Mesendoderm (in vitro differentiated cells): ENCODE results near the gene ODAPH.
A peak's percentile ranks its signal among the peaks of the same experiment; 100 is the strongest.

Experiments
- DNase-seq: peaks from one replicate; pipeline ENCODE4 v3.0.0; 2013
- H2AK5ac ChIP-seq: 2 replicates; pipeline ENCODE4 v1.6.1; 2013; ENCODE audit warnings: low read length, inconsistent platforms
- H2BK120ac ChIP-seq: 2 replicates; pipeline ENCODE4 v1.6.1; 2013; ENCODE audit warnings: low read depth, mild to moderate bottlenecking, low read length, moderate library complexity, mixed read lengths
- H2BK15ac ChIP-seq: replicated peaks from 2 replicates; pipeline ENCODE4 v1.6.1; 2013; ENCODE audit warnings: low read depth, mild to moderate bottlenecking, moderate library complexity
- H2BK5ac ChIP-seq: 2 replicates; pipeline ENCODE4 v1.6.1; 2013; ENCODE audit warnings: low read length, inconsistent platforms
- H3K18ac ChIP-seq: 2 replicates; pipeline ENCODE4 v1.6.1; 2013; ENCODE audit warnings: mild to moderate bottlenecking, low read length, mixed read lengths
- H3K23ac ChIP-seq: one replicate; pipeline ENCODE4 v1.6.1; 2013; ENCODE audit warnings: low read length
- H3K27ac ChIP-seq: 2 replicates; pipeline ENCODE4 v1.5.1; 2013; ENCODE audit warnings: low read depth, mild to moderate bottlenecking, inconsistent platforms, low read length, moderate library complexity
- H3K27me3 ChIP-seq: 2 replicates; pipeline ENCODE4 v1.6.1; 2013; ENCODE audit warnings: low read length, control low read depth, mild to moderate bottlenecking, inconsistent platforms; ENCODE audit not compliant: insufficient read depth, poor library complexity
- H3K36me3 ChIP-seq: 2 replicates; pipeline ENCODE4 v1.6.1; 2013; ENCODE audit warnings: low read length, inconsistent platforms; ENCODE audit not compliant: control insufficient read depth, insufficient read depth
- H3K4ac ChIP-seq: one replicate; pipeline ENCODE4 v1.6.1; 2013; ENCODE audit warnings: low read depth, mild to moderate bottlenecking, low read length, moderate library complexity
- H3K4me1 ChIP-seq: 2 replicates; pipeline ENCODE4 v1.6.1; 2013; ENCODE audit warnings: low read depth, low read length, inconsistent platforms; ENCODE audit not compliant: control insufficient read depth
- H3K4me2 ChIP-seq: 2 replicates; pipeline ENCODE4 v1.6.1; 2013; ENCODE audit warnings: low read length
- H3K4me3 ChIP-seq: 2 replicates; pipeline ENCODE4 v1.5.1; 2013; ENCODE audit warnings: mild to moderate bottlenecking, low read length
- H3K56ac ChIP-seq: one replicate; pipeline ENCODE4 v1.6.1; 2013; ENCODE audit warnings: low read length
- H3K79me1 ChIP-seq: 2 replicates; pipeline ENCODE4 v1.6.1; 2013; ENCODE audit warnings: low read length, inconsistent platforms
- H3K79me2 ChIP-seq: 2 replicates; pipeline ENCODE4 v1.6.1; 2013; ENCODE audit warnings: mild to moderate bottlenecking, low read length; ENCODE audit not compliant: control insufficient read depth, insufficient read depth
- H3K9ac ChIP-seq: 2 replicates; pipeline ENCODE4 v1.6.1; 2013; ENCODE audit warnings: low read length, inconsistent platforms
- H4K5ac ChIP-seq: one replicate; pipeline ENCODE4 v1.6.1; 2013; ENCODE audit warnings: low read length
- H4K8ac ChIP-seq: one replicate; pipeline ENCODE4 v1.6.1; 2013; ENCODE audit warnings: low read depth, mild to moderate bottlenecking, control low read depth, low read length, moderate library complexity
- WGBS: extraction: QIAGEN DNeasy Blood & Tissue Kit; methylation state at CpG from one replicate; pipeline ENCODE4 v1.1.7; 2013; ENCODE audit warnings: low lambda C conversion rate, missing lambda C conversion rate; ENCODE audit not compliant: insufficient coverage; ENCODE audit errors: extremely low coverage; 5-methylcytosine and 5-hydroxymethylcytosine counted together

The ODAPH gene

GRCh38 chr4:75549019-75549418 lies 6.8 kb upstream of the ODAPH start:
- Histone ChIP-seq H3K27ac (no peak overlapping the region), H3K79me2 (no peaks in the 10 kb centered on the region), H3K56ac (no peak overlapping the region), H3K79me1 (no peaks in the 10 kb centered on the region), H2AK5ac (no peak overlapping the region), H3K23ac (no peak overlapping the region), H4K8ac (no peak overlapping the region), H4K5ac (no peak overlapping the region), H3K18ac (no peak overlapping the region), H2BK5ac (no peak overlapping the region), H2BK15ac (no peak overlapping the region), H3K36me3 (no peaks in the 10 kb centered on the region), H3K4me1 (no peaks in the 10 kb centered on the region), H3K4me3 (no peak overlapping the region), H3K4ac (no peak overlapping the region), H2BK120ac (no peak overlapping the region), H3K4me2 (no peak overlapping the region), H3K27me3 (no peaks in the 10 kb centered on the region), H3K9ac (no peak overlapping the region)
- 100% methylated on average over 1 of the region's 2 CpGs for WGBS
- no peak for DNase-seq

DNA sequence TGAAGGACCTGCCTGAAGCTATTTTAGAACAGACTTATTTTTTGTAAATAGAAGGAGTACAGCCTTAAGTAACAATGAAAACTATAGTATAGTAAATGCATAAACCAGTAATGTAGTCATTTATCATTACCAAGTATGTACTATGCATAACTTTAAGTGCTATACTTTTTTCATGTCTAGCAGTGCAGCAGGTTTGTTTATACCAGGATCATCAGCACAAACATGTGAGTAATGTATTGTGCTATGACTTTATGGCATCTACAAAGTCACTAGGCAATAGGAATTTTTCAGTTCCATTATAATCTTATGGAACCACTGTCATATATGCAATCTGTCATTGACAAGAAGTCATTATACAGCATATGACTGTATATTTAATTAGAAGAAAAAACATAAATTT lies 3.4 kb upstream of the ODAPH start:
- no peaks in the 10 kb centered on the region for H3K79me1 ChIP-seq
- no peaks in the 10 kb centered on the region for H3K36me3 ChIP-seq
- H4K8ac ChIP-seq, result no peak overlapping the region
- no peak overlapping the region for H2BK15ac ChIP-seq
- no peaks in the 10 kb centered on the region for H3K27me3 ChIP-seq
- no peak overlapping the region for H2BK5ac ChIP-seq
- no peak overlapping the region for H4K5ac ChIP-seq
- no peak overlapping the region for H3K27ac ChIP-seq
- H3K4ac ChIP-seq, result no peak overlapping the region
- H3K4me1 ChIP-seq, result no peaks in the 10 kb centered on the region
- H2BK120ac ChIP-seq, result no peak overlapping the region
- H3K9ac ChIP-seq, result no peak overlapping the region
- H3K56ac ChIP-seq, result no peak overlapping the region
- H2AK5ac ChIP-seq, result no peak overlapping the region
- H3K18ac ChIP-seq, result no peak overlapping the region
- H3K4me2 ChIP-seq, result no peak overlapping the region
- H3K23ac ChIP-seq, result no peak overlapping the region
- no peaks in the 10 kb centered on the region for H3K79me2 ChIP-seq
- no peak overlapping the region for H3K4me3 ChIP-seq
- no peak for DNase-seq

- Histone ChIP-seq H2BK5ac (no peak overlapping the region), H3K4me1 (no peaks in the 10 kb centered on the region), H2AK5ac (no peak overlapping the region), H2BK15ac (no peak overlapping the region), H3K27me3 (no peaks in the 10 kb centered on the region), H3K9ac (no peak overlapping the region), H3K4me3 (no peak overlapping the region), H3K27ac (no peak overlapping the region), H3K4me2 (no peak overlapping the region), H4K8ac (no peak overlapping the region), H3K36me3 (no peaks in the 10 kb centered on the region), H3K18ac (no peak overlapping the region), H4K5ac (no peak overlapping the region), H3K56ac (no peak overlapping the region), H3K79me2 (no peaks in the 10 kb centered on the region), H2BK120ac (no peak overlapping the region), H3K4ac (no peak overlapping the region), H3K23ac (no peak overlapping the region), H3K79me1 (no peaks in the 10 kb centered on the region)
- no peak for DNase-seq
- WGBS, result no CpG with 5 or more reads among the region's 8 CpGs
Measured at GRCh38 chr4:75557696-75558095, 1.8 kb downstream of the ODAPH start.

GRCh38 chr4:75561789-75562188 lies 5.9 kb downstream of the ODAPH start:
- peak; percentile 96 for DNase-seq
- no peaks in the 10 kb centered on the region for H3K4me1 ChIP-seq
- H3K79me1 ChIP-seq, result no peaks in the 10 kb centered on the region
- no peak overlapping the region for H3K4ac ChIP-seq
- H3K4me2 ChIP-seq, result no peak overlapping the region
- no peak overlapping the region for H3K56ac ChIP-seq
- no peak overlapping the region for H2BK15ac ChIP-seq
- H4K5ac ChIP-seq, result no peak overlapping the region
- H3K18ac ChIP-seq, result no peak overlapping the region
- no peak overlapping the region for H2BK120ac ChIP-seq
- H3K79me2 ChIP-seq, result no peaks in the 10 kb centered on the region
- H2AK5ac ChIP-seq, result no peak overlapping the region
- no CpG with 5 or more reads among the region's 8 CpGs for WGBS
- H3K36me3 ChIP-seq, result no peaks in the 10 kb centered on the region
- no peak overlapping the region for H3K27ac ChIP-seq
- H3K23ac ChIP-seq, result no peak overlapping the region
- H3K9ac ChIP-seq, result no peak overlapping the region
- no peaks in the 10 kb centered on the region for H3K27me3 ChIP-seq
- no peak overlapping the region for H2BK5ac ChIP-seq
- H3K4me3 ChIP-seq, result no peak overlapping the region
- H4K8ac ChIP-seq, result no peak overlapping the region

DNA sequence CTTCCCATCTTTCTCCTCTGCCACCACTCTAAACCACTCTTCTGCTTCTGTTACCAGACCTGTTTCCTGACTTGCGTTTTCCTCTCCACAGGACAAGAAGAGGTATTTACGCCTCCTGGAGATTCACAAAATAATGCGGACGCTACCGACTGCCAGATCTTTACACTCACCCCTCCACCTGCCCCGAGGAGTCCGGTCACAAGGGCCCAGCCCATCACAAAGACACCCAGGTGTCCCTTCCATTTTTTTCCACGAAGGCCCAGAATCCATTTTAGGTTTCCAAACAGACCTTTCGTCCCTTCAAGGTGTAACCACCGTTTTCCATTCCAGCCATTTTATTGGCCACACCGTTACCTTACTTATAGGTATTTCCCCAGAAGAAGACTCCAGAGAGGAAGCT lies 8.2 kb downstream of the ODAPH start:
- Histone ChIP-seq H3K23ac (no peak overlapping the region), H3K79me1 (no peaks in the 10 kb centered on the region), H3K27me3 (no peaks in the 10 kb centered on the region), H3K4me3 (no peak overlapping the region), H3K4me2 (no peak overlapping the region), H4K8ac (no peak overlapping the region), H2BK15ac (no peak overlapping the region), H3K36me3 (no peaks in the 10 kb centered on the region), H3K79me2 (no peaks in the 10 kb centered on the region), H3K18ac (no peak overlapping the region), H3K4ac (no peak overlapping the region), H3K27ac (no peak overlapping the region), H3K9ac (no peak overlapping the region), H2BK120ac (no peak overlapping the region), H2BK5ac (no peak overlapping the region), H3K4me1 (no peaks in the 10 kb centered on the region), H4K5ac (no peak overlapping the region), H2AK5ac (no peak overlapping the region), H3K56ac (no peak overlapping the region)
- DNase-seq, result no peak
- WGBS, result no CpG with 5 or more reads among the region's 11 CpGs

- no peak overlapping the region for H3K56ac ChIP-seq
- H2BK15ac ChIP-seq, result no peak overlapping the region
- H4K8ac ChIP-seq, result no peak overlapping the region
- no peak for DNase-seq
- H3K79me2 ChIP-seq, result no peaks in the 10 kb centered on the region
- no peak overlapping the region for H3K23ac ChIP-seq
- no peaks in the 10 kb centered on the region for H3K27me3 ChIP-seq
- H3K79me1 ChIP-seq, result no peaks in the 10 kb centered on the region
- H2BK5ac ChIP-seq, result no peak overlapping the region
- H4K5ac ChIP-seq, result no peak overlapping the region
- no peak overlapping the region for H3K9ac ChIP-seq
- H3K18ac ChIP-seq, result no peak overlapping the region
- H3K4me3 ChIP-seq, result no peak overlapping the region
- H3K4me2 ChIP-seq, result no peak overlapping the region
- no peak overlapping the region for H3K4ac ChIP-seq
- no peak overlapping the region for H2AK5ac ChIP-seq
- no peaks in the 10 kb centered on the region for H3K36me3 ChIP-seq
- no peaks in the 10 kb centered on the region for H3K4me1 ChIP-seq
- H3K27ac ChIP-seq, result no peak overlapping the region
- H2BK120ac ChIP-seq, result no peak overlapping the region
Measured at GRCh38 chr4:75565481-75565880, 9.6 kb downstream of the ODAPH start.
